Activated CD4-positive, alpha-beta T cell treated with anti-CD3 and anti-CD28 coated beads for 24 hours (primary cell): ENCODE data around the gene RAI1.

Experiments
- DNase-seq, 2 donors: peaks; one replicate each; pipeline ENCODE4 v3.0.0-alpha.2; 2020; ENCODE audit warnings: low read depth in 2 of 2

The RAI1 gene

DNA sequence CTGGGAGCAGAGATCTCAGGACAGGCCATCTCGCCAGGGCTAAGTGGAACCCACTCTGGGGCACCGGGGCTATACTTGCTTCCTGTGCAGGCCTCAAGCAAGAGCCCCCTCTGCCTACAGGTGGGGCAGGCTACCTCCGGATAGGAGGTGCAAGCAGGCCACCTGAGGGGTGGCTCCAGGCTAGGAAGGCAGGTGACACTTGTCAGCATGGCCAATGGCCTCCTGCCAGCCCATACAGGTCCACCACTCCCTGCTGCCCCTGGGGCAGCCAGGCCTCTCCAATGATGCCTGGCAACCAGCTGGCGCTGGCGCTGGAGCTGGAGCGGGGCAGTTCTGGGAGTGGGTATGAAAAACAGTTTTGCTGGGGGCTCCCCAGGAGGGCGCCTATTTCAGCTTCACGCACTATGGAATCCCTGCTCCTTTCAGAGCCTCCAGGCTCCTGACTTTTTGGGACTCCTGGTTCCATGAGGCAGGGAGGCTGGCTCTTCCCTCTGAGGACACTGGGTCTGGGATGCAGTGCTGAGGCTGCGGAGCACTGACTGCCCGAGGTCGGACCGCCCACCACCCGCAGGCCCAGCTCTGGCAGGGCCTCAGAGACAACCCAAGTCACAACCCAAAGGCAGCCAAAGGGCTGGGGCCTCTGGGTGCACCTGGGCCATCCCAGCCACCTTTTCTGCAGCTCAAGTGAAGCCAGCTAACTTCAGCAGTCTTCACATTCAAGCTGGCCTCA lies 164.0 kb downstream of the RAI1 start:
- no peak for DNase-seq

DNA sequence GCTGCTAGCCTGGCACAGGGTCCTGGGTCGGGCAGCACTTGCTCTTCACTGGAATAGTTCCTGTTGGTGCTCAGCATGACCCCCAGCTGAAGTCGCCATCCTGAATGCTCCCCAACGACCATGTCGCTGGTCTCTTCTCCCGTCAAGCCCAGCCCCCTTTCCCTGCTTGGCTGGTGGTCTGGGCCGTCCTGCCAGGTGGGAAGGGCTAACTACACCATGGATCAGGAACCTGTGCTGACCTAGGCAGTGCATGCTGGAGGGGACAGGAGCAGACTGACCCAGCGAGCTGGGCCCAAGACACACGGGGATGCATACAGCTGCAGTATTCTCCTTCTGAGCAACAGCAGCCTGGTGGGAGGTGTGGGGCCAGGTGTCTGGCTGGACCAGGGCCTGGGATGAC lies 164.7 kb downstream of the RAI1 start:
- no peak for DNase-seq

DNA sequence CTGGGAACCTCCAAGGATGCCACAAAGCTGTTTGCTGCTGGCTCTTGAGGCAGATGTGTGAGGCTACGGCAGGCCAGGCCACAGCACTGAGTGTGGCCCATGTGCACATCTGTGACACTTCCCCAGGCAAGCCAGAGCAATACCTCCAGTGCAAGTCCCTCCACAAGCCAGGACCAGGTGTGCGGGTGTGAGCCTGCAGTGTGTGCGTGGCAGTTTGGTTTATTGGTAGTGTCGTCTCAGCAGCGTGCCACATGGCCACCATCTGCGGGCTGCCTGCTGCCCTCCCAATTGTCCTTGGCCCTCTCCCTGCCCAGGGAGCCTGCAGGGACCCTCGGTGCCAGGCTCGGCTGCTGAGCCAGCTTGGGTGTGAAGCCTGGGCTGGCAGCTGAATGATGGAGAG lies 165.4 kb downstream of the RAI1 start:
- DNase-seq: no peak

DNA sequence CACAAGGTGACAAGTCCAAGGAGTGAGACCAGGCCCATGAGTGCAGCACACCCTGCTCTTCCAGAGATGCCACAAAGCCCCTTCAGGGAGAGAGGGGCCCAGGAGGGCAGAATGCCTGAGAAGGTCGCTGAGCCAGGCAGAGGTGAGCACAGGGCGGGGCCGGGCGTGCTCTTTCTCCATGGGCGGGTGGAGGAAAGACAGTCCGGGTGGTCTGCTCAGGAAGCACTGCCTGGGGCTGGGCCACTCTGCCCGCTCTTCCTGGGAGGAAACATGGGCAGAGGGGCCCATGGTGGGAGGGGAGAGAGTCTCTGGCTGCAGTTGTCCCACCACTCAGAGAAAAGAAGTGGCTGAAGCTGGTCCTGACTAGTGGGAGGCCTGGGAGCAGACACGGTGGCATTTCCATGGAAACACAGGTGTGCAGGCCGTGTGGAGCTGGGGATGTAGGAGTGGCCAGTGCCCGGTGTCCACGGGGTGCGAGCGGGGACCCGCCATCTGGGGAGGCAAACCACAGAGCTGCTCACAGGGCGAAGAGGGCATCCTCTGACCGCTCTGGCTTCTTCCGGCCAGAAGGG lies 165.9 kb downstream of the RAI1 start:
- DNase-seq: no peak

DNA sequence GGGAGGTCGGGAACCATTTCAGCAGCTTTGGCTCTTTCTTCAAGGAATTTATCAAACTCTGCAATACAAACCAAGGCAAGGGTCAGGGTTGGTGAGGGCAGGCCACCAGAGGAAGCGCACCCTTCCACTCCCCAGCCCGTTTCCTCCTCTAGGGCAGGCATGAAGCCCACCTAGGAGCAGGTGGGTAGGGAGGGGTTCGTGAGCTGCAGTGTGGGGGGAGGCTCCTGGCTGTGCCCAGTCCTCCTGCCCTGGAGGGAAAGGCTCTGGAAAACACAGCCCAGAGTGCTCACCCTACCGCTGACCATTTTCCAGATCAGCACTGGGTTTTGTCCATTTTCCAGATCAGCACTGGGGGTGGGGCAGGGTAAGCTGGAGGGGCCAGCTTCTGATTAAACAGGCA lies 166.5 kb downstream of the RAI1 start:
- no peak for DNase-seq

DNA sequence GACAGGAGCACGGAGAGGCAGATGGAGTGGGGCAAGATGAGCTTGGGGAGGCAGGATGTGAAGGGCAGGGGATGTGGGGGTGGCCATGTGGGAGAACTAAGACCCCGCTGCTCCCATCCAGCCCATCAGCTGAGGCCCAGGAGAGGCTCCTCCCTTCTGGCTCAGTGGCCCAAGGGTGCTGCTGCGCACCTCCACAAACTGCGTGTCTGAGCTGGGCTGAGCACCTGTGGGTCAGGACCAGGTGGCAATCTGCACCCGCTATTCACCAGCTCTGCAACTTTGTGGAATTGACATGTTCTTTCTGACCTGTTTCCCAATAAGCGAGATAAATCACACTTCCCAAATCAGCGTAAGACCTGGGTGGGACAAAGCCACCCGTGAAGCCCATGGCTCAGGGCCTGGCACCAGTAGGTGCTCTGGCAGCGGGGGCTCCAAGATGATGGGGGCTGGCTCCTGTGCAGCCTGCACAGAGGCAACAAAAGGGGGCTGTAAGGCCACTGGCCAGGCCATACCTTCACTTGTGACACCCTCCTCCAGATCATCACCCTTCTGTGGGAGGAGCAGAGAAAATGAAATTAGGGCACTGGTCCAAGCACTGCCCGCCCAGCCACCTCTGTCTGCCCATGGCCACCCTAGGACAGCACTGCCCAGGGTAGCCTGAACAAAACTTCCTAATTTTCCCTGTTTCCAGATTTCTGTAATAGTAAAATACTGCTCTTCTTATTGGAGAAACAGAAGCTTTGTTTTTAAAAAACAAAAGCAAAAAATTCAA lies 167.2 kb downstream of the RAI1 start:
- DNase-seq: no peak

DNA sequence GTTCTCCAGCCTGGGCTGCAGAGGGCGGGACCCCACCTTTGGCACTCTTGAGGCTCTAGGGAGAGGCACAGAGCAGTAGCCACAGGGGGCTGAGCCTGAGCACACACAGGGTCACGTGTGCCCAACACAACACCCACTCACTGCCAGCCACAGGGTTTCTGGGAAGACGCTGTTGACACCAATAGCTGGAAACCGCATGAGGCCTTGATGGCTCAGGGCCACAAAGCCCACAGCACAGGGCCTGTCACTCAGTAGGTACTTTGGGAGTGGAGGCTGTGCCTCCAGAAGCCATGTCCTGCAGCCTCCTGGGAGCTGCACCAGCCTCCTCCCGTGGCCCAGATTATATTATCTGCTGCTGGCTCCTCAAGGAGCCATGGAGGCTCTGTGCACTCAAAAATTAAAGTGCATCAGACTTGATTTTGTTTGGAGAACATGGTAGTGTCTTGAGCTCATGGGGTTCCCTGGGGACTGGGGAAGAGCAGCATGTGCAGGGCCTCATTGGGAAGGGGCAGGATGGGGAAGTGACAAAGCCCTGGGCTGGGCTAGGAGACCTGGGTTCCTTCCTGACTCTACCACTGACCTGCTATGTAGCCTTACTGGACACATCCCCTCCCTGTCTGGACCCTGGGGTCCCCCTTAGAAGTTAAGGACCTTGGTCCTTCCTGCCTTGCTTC lies 168.0 kb downstream of the RAI1 start:
- DNase-seq: peak; percentile 74 to 75

DNA sequence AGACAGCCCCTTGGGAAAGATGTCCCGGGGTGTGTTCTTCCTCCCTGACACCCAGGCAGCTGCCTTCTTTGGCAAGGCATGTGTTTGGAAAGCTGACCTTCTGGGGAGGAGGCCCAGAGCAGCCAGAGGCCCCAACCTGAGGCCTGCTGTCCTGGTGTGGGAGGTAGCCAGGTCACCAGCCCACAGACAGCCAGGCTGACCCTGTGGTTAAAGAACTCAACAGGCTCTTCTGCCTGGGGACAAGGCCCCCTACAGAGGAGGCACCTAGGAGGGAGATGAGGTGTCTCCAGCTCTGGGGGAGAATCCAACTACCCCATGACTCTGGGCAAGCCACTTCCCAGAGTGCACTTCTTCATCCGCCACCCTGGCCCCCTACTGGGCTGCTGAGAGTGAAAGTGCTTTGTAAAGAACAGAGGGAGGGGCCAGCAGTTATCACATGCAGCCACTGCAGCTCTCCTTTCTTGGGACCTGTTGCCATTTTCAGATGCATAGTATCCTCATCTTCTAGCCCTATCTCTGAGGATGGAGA lies 168.7 kb downstream of the RAI1 start:
- peak in 1 of 2 donors; percentile 55 for DNase-seq

DNA sequence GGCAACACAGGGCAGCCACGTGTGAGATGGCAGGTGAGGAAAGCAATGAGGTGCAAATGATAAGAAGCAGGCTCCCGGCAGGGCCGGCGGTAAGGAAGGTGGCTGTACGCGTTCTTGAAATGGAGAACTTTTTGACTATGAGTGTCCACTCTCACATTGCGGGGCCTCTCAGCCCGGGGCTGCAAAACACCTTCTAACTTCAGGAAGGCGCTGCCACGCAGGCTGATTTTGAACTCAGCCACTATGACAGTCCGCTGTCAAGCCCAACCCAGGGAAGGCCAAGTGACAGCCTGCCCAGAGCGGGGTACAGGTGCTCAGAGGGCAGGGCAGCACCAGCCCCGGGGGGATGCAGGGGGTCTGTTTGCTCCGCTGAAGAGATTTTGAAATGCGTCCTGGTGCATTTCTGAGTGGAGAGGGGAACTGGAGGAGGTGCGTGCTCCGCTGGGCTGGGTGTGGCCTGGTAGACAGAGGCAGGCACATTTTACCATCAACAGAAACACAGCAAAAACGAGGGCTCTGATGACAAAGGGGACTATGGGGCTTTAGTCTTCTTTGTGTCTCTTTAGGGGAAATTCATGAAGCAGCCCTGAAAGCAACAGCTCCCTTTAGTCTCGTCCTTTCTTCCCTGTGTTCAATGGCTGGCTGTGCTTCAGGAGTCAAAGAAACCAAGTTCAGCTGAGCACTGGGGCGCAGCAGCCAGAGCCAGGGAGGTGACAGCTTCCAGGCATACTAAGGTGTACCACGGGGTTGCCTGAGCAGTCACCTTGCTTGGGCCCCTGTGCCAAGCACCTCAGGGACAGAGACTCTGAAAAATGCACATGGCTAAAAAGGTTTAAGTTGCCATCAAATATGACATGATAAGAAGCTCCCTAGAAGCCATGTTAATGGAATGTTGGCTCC lies 170.1 kb downstream of the RAI1 start:
- DNase-seq: no peak

DNA sequence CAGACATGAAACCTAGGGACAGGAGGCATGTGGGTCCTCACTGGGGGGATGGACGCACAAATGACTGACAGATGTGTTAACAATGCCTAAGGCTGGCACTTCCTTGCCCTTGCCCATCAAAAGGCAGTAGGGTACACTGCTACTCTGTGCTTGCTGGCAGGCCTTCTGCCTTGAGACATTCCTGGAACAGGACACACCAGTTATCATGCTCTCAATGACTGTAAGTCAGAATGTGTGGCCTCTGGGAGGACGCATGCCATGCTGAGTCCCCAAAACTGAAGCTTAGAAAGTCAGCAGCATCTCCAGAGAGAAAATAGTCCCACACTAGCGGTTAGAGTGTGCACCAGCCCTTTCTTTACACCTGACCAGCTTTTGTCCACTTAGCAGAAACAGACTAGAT lies 171.7 kb downstream of the RAI1 start:
- no peak for DNase-seq

DNA sequence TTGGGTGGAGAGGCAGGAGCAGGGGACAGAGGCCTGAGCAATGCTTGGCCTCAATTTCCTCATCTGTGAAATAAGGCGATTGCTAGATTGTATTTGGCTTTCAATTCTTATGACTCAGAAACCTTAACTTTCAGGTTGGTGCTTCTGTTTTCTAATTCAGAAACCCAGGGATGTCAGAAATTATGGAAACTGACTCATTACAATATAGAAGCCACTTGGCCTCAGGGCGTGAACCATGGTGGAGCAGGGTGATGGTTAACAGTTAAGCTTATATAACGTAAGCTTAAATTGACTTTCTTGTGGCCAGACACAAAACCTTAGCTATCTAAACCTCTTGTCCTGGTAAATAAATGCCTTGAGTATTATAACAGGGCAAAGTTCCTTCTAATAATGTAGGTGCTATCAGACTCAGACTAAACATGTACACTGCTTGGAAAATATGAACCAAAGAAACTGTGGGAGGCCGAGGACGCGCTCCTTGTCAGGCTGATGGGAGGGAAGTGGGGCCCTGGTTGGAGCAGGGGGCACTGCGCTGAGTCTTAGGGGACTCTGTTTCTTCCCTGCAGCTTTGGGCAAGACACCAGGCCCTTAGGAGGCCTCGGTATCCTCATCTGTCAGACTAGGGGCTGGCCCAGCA lies 172.7 kb downstream of the RAI1 start:
- no peak for DNase-seq

DNA sequence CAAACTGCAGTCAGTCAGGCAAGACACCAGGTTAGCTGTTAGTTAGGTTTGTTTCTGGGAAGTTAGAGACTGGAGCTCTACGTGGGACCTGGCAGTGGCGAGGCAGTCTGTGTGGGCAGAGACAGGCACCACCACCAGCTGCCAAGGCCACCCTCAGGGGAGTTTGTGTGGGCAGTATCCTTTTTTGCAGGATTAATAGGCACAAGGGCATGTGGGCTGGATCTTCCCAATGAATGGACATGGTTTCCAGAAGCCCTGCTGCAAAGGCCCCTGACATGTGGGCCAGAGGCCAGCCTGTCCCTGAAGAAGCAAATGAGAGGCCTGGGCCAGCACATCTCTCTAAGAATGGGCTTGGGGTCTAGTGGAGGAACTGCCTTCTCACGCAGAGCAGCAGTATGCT lies 174.7 kb downstream of the RAI1 start:
- no peak for DNase-seq

DNA sequence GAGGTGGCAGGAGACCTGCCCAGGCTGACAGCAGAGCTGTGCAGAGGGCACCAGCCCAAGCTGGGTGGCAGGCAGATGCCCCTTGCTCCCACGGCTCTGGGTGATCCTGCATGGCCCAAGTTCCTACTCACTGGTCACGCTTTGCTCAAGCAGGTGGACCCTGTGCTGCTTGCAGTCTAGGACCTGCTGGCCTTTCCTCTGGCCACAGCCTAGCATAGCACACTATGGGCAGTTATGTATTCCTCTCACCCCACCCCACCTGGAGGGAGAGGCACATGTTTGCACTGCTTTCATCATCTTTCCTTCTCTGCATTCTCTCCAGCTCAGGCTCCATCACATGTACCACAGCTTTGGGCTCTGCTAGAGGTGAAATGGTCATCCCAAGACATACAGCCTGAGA lies 175.1 kb downstream of the RAI1 start:
- no peak for DNase-seq

DNA sequence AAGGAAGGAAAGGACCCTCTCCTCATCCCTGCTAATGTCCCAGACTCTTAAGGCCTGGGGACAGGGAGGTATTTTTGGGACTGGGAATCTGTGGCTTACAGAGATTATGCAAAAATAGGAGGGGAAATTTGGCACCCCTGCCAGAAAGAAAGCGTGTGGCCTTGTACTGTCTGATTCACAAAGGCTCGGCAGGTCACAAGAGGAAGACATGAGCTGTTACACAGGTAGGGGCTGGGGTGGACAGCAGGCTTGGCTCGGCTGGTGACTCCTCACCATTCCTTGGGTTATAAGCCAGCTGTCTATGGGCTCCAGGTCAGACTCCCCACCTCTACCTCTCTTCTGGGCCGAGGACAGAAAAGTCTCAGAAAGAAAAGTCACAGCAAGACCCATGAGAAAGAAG lies 176.2 kb downstream of the RAI1 start:
- no peak for DNase-seq

DNA sequence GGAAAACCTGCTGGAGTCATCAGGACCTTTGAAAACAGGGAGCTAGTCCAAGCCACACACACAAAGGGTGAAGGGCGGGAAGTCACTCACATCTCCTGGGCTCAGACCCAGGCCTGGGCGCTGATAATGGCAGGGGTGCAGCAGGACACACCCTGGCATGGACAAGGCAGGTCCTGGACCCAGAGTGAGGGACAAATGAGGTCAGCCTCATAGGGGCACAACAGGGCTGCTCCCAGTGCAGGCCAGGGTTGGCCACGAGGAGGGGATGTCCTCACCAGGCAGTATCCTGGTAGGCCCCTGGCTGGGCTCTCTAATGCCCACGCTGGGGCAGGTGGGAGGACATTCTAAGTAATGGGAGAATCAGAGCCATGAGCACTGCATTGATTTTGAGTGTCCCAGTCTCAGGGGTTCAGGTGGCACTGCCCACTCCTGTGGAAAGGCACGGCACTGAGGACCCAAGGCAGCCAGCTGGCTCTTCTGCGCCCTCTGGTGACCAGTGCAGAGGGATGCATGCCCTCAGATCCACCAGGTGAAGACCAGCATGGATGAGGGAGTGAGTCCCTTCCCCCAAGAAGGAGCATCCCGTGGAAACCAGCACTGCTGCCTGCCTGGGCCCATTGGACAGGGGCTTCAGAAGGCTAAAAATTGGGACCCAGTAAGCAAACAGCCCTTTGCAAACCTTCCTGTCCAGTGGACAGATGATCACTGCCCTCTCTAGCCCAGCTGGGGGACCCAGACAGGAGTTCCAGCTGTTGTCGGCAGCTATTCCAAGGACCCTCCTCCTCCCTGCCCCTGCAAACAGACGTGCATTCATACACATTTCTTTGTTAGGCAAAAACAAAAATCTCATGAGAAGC lies 178.9 kb downstream of the RAI1 start:
- peak; percentile 51 to 61 for DNase-seq

DNA sequence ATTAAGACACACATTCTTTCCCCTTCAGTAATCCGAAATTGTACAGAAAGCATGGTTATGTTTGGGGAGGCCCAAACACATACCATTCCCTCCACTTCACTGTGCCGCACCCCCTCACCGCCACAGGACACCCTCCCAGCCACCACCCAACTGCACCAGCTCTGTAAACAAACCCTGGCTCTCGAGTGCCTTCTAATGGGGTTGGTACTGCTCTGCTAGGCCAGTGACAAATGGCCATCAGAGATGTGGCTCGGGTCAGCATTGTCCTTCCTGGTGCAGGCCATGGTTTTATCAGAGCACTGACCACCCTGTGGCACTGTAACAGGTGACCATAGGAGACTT lies 179.5 kb downstream of the RAI1 start:
- no peak for DNase-seq
